HG02678 (cell line): Measurements from ENCODE around the gene OR2H1.

Experiments
- ATAC-seq: cut with Tn5 transposase; IDR thresholded peaks from one replicate; pipeline ENCODE4 v1.9.1; 2021; ENCODE audit warnings: mild to moderate bottlenecking, moderate library complexity; ENCODE audit not compliant: unreplicated experiment

The OR2H1 gene

GRCh38 chr6:29509239-29509638 is 52.3 kb downstream of the OR2H1 start:
- ATAC-seq = peak; percentile 78

- no peak for ATAC-seq
Measured at GRCh38 chr6:29509711-29510110, 52.8 kb downstream of the OR2H1 start.

GRCh38 chr6:29510202-29510601 is 53.2 kb downstream of the OR2H1 start:
- ATAC-seq = no peak

GRCh38 chr6:29510746-29511300 is 53.9 kb downstream of the OR2H1 start:
- ATAC-seq = no peak
